Mucosa of rectum (tissue), 2 donors: ENCODE data around the gene ATP9A.
"Not testable (repeated sequence)": the region's sequence is repeated elsewhere in the genome, so short reads cannot be mapped to it uniquely, and the experiment has no call there.

ENCODE experiments used
- H3K27ac ChIP-seq, 2 donors: one replicate each; pipeline ENCODE4 v1.7.0; 2013; ENCODE audit warnings: inconsistent platforms in 2 of 2, low read depth in 2 of 2, low read length in 2 of 2
- H3K27me3 ChIP-seq, 2 donors: one replicate each; pipeline ENCODE4 v1.7.0; 2013; ENCODE audit warnings: low read length in 2 of 2; ENCODE audit not compliant: control insufficient read depth in 2 of 2, insufficient read depth in 2 of 2
- H3K36me3 ChIP-seq, 2 donors: one replicate each; pipeline ENCODE4 v1.7.0; 2013; ENCODE audit warnings: low read length in 2 of 2; ENCODE audit not compliant: control insufficient read depth in 2 of 2, insufficient read depth in 2 of 2
- H3K4me1 ChIP-seq, 2 donors: one replicate each; pipeline ENCODE4 v1.7.0; 2013; ENCODE audit warnings: low read length in 2 of 2, mild to moderate bottlenecking in 1 of 2; ENCODE audit not compliant: control insufficient read depth in 2 of 2, insufficient read depth in 2 of 2
- H3K4me3 ChIP-seq, 2 donors: one replicate each; pipeline ENCODE4 v1.7.0; 2013; ENCODE audit warnings: low read length in 2 of 2
- H3K9ac ChIP-seq, 2 donors: one replicate each; pipeline ENCODE4 v1.7.0; 2013; ENCODE audit warnings: low read length in 2 of 2, low read depth in 1 of 2, mild to moderate bottlenecking in 1 of 2
- H3K9me3 ChIP-seq, 2 donors: one replicate each; pipeline ENCODE4 v1.7.0; 2013; ENCODE audit warnings: low read length in 2 of 2; ENCODE audit not compliant: control insufficient read depth in 2 of 2
- donor health status: healthy.
- donor health status: Normal muscosa, but diverticular disease.

ATP9A gene

DNA sequence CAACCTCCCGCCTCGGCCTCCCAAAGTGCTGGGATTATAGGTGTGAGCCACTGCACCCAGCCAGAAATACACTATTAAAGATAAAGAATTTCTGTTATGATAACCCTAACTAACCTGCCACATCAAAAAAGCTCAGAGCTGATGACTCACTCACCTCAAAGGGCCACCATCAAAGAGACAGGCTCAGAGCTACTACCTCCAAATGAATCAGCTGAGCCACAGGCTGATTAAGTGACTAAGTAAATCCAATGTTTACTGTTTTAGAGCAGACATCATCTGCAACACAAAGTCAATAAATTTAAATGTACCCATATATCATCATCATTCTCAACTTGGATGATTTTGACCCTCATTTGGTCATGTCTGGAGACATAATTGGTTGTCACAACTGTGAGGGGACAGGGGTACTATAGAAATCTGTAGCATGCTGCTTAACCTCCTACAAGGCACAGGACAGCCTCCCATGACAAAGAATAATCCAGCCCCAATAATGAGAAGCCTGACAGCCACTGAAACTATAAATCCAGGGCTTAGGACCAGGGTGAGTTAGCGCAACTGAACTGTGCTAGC lies 106.5 kb downstream of the ATP9A start:
- Histone ChIP-seq H3K27ac (no peak overlapping the region), H3K4me3 (no peak overlapping the region), H3K9ac (no peak overlapping the region), H3K27me3 (no peaks in the 10 kb centered on the region), H3K36me3 (peaks cover 9 to 16% of the 10 kb centered on the region in 2 donors), H3K4me1 (no peaks in the 10 kb centered on the region), H3K9me3 (no peaks in the 10 kb centered on the region)

DNA sequence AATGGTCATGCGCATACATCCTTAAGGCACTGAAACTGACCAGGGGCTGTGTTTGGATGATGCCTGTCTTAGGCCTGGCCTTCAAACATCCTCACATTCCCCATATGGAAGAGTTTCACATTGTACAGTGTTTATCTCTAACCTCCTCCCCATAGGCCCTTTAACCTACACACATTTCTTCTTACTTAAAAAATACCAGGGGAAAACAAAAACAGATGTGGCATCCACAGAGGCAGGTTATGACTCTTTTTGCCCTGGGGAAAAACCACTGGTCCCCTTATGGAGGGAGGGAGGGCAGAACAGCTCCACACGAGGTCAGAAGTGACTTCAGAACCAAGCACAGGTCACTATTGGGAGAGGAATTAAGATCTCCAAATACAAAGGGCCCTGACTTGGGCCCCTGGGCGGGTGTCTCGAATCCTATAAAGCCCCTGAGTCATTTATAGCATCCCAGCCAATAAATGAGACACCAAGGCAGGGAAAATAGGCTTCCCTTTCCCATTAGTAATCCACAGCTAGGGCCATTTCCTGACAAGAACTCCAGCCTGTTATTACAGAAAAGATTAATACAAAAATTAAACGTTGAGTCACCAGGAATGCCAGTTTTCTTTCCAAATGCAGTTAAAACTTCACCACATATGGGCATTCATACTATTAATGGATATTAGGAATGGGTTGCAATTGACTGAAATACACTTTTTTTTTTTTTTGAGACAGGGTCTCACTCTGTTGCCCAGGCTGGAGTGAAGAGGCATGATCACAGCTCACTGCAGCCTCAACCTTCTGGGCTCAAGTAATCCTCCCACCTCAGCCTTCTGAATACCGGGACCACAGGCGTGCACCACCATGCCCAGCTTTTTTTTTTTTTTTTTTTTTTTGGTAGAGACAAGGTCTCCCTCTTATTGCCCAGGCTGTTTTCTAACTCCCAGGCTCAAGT lies 107.2 kb downstream of the ATP9A start:
- Histone ChIP-seq H3K4me1 (no peaks in the 10 kb centered on the region), H3K4me3 (no peak overlapping the region), H3K9me3 (no peaks in the 10 kb centered on the region), H3K27me3 (no peaks in the 10 kb centered on the region), H3K9ac (no peak overlapping the region), H3K36me3 (peaks cover 10 to 20% of the 10 kb centered on the region in 2 donors), H3K27ac (no peak overlapping the region)

DNA sequence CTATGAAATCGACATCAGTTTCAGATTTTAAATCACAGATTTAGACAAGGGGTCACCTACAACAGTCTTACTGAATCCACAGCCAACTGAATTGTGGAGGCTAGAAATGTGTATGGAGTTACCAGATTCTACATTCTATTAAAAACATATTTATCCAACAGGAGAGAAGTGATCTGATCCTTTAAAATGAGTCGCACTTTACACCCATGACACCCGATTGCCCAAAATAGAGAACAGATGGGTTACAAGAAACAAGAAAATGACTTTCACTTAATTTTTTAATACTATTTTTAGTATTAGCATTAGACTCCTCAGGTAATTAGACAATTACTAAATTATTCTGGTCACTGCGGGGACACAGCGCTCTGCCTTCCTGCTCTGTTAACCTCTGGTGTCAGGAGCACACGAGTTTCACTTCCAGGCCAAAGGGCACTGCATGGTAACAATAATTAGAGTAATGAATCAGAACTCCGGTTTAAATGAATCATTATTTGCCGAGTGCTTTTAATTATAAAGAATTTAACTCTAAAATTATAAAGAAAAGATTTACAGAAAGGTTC lies 108.6 kb downstream of the ATP9A start:
- Histone ChIP-seq H3K4me3 (no peak overlapping the region), H3K9me3 (no peaks in the 10 kb centered on the region), H3K9ac (no peak overlapping the region), H3K36me3 (peaks cover 13 to 30% of the 10 kb centered on the region in 2 donors), H3K27me3 (no peaks in the 10 kb centered on the region), H3K27ac (no peak overlapping the region), H3K4me1 (no peaks in the 10 kb centered on the region)

DNA sequence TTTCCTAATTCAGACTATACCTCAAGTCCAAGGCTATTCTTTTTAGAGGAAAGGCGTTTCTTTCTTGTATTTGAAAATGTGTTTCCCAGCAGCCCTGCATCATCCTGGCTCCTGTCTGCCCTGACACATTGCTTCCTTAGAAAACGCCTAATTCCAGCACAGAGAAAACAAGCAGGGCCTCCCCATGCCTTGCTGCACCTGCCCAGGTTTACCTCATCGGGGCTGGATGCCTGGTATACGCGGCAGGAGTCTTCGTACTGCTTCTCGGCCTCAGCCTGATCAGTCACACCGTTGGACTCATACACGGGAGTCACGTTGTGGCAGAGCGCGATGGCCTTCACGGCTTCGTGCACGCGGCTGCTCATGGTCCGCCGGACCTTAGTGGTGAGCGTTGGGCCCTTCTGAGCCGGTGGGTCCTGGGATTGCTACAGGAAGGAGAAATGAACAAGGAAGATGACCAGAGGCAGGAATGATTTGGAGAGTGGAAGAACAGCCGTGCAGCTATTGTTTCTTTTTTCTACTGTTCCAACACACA lies 111.4 kb downstream of the ATP9A start:
- peaks cover 15 to 33% of the 10 kb centered on the region in 2 donors for H3K36me3 ChIP-seq
- no peaks in the 10 kb centered on the region for H3K9me3 ChIP-seq
- no peaks in the 10 kb centered on the region for H3K4me1 ChIP-seq
- no peak overlapping the region for H3K9ac ChIP-seq
- no peaks in the 10 kb centered on the region for H3K27me3 ChIP-seq
- H3K4me3 ChIP-seq = no peak overlapping the region
- H3K27ac ChIP-seq = no peak overlapping the region

DNA sequence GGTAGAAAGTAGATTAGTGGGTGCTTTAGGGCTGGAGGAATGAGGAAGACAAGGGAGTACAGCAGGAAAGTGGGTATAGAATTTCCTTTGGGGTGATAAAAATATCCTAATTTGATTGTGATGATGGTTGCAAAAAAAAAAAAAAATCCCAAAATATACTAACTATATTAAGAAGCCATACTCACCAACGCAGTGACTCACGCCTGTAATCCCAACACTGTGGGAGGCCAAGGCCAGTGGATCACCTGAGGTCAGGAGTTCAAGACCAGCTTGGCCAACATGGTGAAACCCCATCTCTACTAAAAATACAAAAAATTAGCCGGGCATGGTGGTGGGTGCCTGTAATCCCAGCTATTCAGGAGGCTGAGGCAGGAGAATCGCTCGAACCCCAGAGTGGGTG lies 112.1 kb downstream of the ATP9A start:
- not testable (repeated sequence) for H3K27ac ChIP-seq, H3K4me1 ChIP-seq, H3K9me3 ChIP-seq, H3K27me3 ChIP-seq, H3K9ac ChIP-seq, H3K4me3 ChIP-seq
- peaks cover 13 to 32% of the 10 kb centered on the region in 2 donors for H3K36me3 ChIP-seq

DNA sequence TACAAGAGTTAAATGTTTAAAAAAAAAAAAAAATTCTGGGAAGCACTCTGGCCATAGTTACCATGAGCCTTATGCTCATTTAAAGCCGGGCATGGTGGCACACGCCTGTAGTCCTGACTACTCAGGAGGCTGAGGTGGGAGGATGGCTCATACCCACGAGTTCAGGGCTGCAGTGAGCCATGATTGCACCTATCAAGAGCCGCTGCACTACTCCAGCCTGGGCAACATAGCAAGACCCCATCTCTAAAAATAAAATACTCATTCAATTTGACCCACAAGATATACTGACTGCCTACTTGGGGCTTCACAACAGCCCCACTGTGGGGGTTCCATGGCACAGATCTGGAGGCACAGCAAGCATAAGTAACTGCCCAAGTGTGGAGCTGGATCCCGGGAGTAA lies 113.7 kb downstream of the ATP9A start:
- H3K4me3 ChIP-seq = no peak overlapping the region
- H3K36me3 ChIP-seq = peaks cover 15 to 32% of the 10 kb centered on the region in 2 donors

DNA sequence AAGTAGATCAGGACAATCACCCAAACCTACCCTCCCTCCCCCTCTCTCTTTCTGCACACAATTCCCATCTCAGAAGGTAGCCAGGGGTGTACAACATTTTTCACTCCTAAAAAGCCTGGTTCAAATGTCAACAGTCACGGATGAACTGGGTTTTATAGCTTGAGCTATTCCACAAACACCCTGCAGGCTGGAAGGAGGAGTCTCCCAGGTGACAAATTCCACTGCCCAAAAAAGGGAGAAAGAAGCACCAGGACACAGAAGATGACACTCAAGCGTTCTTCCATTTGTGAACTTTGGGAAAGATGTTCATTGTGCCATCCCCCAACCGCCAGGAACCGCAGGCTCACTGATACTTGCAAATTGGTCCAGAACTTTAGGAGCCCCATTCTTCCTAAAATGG lies 114.1 kb downstream of the ATP9A start:
- Histone ChIP-seq H3K4me3 (no peak overlapping the region), H3K9ac (no peak overlapping the region), H3K9me3 (no peaks in the 10 kb centered on the region), H3K4me1 (no peaks in the 10 kb centered on the region), H3K36me3 (peaks cover 19 to 33% of the 10 kb centered on the region in 2 donors), H3K27ac (no peak overlapping the region), H3K27me3 (no peaks in the 10 kb centered on the region)

More for the DNA sequence above, 113.7 kb downstream of the ATP9A start:
- Histone ChIP-seq H3K27me3 (no peaks in the 10 kb centered on the region), H3K4me1 (no peaks in the 10 kb centered on the region), H3K9ac (no peak overlapping the region), H3K9me3 (no peaks in the 10 kb centered on the region), H3K27ac (no peak overlapping the region)

DNA sequence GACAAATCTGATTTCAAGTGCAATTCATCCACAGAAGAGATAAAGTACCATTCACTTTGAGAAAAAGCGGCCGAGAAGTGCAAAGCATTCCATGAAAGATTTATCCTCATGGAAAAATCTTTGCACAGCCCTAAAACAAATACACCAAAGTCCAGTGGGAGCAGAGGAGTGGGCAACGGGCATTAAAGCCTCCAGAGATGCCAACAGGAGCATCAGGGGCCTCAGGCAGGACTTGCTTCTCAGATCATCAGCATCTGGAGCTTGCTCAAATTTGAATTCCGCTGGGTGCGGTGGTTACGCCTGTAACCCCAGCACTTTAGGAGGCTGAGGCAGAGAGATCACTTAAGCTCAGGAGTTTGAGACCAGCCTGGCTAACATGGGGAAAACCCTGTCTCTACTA lies 115.0 kb downstream of the ATP9A start:
- H3K4me1 ChIP-seq = no peaks in the 10 kb centered on the region
- H3K36me3 ChIP-seq = peaks cover 23 to 37% of the 10 kb centered on the region in 2 donors
- no peak overlapping the region for H3K4me3 ChIP-seq
- H3K9ac ChIP-seq = no peak overlapping the region
- no peak overlapping the region for H3K27ac ChIP-seq
- no peaks in the 10 kb centered on the region for H3K27me3 ChIP-seq
- H3K9me3 ChIP-seq = no peaks in the 10 kb centered on the region

DNA sequence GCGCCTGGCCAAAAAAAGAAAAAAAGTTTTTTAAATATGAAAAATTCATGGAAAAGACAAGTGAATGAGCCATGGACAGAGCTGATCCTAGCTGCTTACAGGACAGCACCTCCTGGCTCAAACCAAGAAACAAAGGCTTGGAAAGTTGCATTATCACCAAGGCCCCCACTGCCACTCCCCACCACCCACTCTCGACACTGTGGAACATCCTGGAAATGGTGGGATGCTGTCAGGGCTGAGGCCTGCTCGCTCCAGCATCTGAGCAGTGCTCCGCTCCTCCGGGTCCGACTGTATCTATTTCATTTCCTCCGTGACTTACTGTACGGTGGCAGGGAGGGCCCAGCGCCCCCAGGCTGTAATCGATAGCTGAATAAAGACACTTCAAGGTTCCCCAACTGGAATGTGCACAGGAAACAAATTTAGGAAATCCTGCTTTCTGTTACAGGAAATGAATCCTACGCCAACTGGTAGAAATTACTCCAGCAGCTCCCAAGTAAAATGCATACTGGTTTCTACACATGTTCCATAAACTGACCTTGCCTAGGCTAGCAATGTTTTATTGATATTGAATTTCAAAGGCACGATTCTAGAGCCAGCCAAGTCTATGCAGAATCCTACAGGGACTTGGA lies 116.2 kb downstream of the ATP9A start:
- no peaks in the 10 kb centered on the region for H3K27me3 ChIP-seq
- H3K9ac ChIP-seq = no peak overlapping the region
- H3K36me3 ChIP-seq = peaks cover 24 to 31% of the 10 kb centered on the region in 2 donors
- H3K4me1 ChIP-seq = no peaks in the 10 kb centered on the region
- H3K9me3 ChIP-seq = no peaks in the 10 kb centered on the region
- H3K4me3 ChIP-seq = no peak overlapping the region
- H3K27ac ChIP-seq = no peak overlapping the region
